DND-41 (cell line): ENCODE measurements around the gene WAC.

Experiments used
- ATAC-seq: fragments of 200-7000 bp; cut with Tn5 transposase; 3 replicates; pipeline ENCODE4 v1.9.1; 2021; ENCODE audit warnings: low read depth; ENCODE audit not compliant: insufficient read depth
- DNase-seq: peaks from one replicate; pipeline ENCODE4 v3.0.0-alpha.2; 2020
- H2AFZ ChIP-seq: 2 replicates; pipeline ENCODE4 v1.6.0; 2012; ENCODE audit warnings: low read depth, low read length
- H3K27ac ChIP-seq: 2 replicates; pipeline ENCODE4 v1.5.1; 2012; ENCODE audit warnings: low read length, inconsistent platforms
- H3K27me3 ChIP-seq: fragments of 200-600 bp; sonication (generic); 2 replicates; pipeline ENCODE4 v1.6.0; 2012; ENCODE audit warnings: low read length, mild to moderate bottlenecking, inconsistent platforms; ENCODE audit not compliant: insufficient read depth, poor library complexity
- H3K36me3 ChIP-seq: 2 replicates; pipeline ENCODE4 v1.5.1; 2012; ENCODE audit warnings: low read length, inconsistent platforms; ENCODE audit not compliant: insufficient read depth
- H3K4me1 ChIP-seq: 2 replicates; pipeline ENCODE4 v1.5.1; 2012; ENCODE audit warnings: mild to moderate bottlenecking, low read length; ENCODE audit not compliant: insufficient read depth
- H3K4me2 ChIP-seq: 2 replicates; pipeline ENCODE4 v1.6.0; 2012; ENCODE audit warnings: mild to moderate bottlenecking, moderate library complexity, low read length, inconsistent platforms; ENCODE audit not compliant: insufficient read depth
- H3K4me3 ChIP-seq, 2 experiments: fragments of 200-600 bp in 1 of 2; shearing (Covaris generic) in 1 of 2; 2 replicates each; pipeline ENCODE4 v1.5.1; 2012 to 2016; ENCODE audit warnings: inconsistent platforms in 2 of 2, low read length in 2 of 2, mild to moderate bottlenecking in 2 of 2, low read depth in 1 of 2, moderate library complexity in 1 of 2
- H3K79me2 ChIP-seq: 2 replicates; pipeline ENCODE4 v1.6.0; 2012; ENCODE audit warnings: low read length, inconsistent platforms; ENCODE audit not compliant: insufficient read depth
- H3K9ac ChIP-seq: 2 replicates; pipeline ENCODE4 v1.6.0; 2012; ENCODE audit warnings: low read depth, mild to moderate bottlenecking, inconsistent platforms, low read length, moderate library complexity
- H3K9me3 ChIP-seq: 2 replicates; pipeline ENCODE4 v1.5.1; 2012; ENCODE audit warnings: low read length, moderate library complexity, mild to moderate bottlenecking, inconsistent platforms; ENCODE audit not compliant: insufficient read depth, severe bottlenecking
- H4K20me1 ChIP-seq: 2 replicates; pipeline ENCODE4 v1.6.0; 2012; ENCODE audit warnings: low read length; ENCODE audit not compliant: insufficient read depth
- EZH2 ChIP-seq: IDR thresholded peaks from 3 replicates; pipeline ENCODE4 v1.6.1; 2012; ENCODE audit warnings: borderline replicate concordance, low read depth, mild to moderate bottlenecking, moderate library complexity, low read length, inconsistent platforms; ENCODE audit not compliant: severe bottlenecking
- TF ChIP-seq, protein P1 (sequence below): IDR thresholded peaks from 2 replicates; pipeline ENCODE4 v1.5.1; 2012; ENCODE audit warnings: borderline replicate concordance, low read length, moderate library complexity, mild to moderate bottlenecking; ENCODE audit not compliant: poor library complexity, severe bottlenecking; ENCODE audit errors: extremely low read depth

The WAC gene

GRCh38 chr10:28533571-28534304 lies 820 bp downstream of the WAC start:
- H3K9ac ChIP-seq = peak overlapping the region; percentile 97
- peaks cover 47% of the 10 kb centered on the region for H4K20me1 ChIP-seq
- H3K4me1 ChIP-seq = peaks cover 56% of the 10 kb centered on the region
- H3K27ac ChIP-seq = peak overlapping the region; percentile 91
- ATAC-seq (peak; percentile 28), DNase-seq (peak; percentile 74)
- H3K79me2 ChIP-seq = peaks cover 77% of the 10 kb centered on the region
- peaks cover 52% of the 10 kb centered on the region for H3K36me3 ChIP-seq
- TF ChIP-seq EZH2 = no peak
- peak overlapping the region; percentile 70 for H2AFZ ChIP-seq
- H3K4me3 ChIP-seq = peak overlapping the region; percentile 90 to 100
- H3K9me3 ChIP-seq = no peaks in the 10 kb centered on the region
- H3K4me2 ChIP-seq = peak overlapping the region; percentile 78
- H3K27me3 ChIP-seq = no peaks in the 10 kb centered on the region

DNA sequence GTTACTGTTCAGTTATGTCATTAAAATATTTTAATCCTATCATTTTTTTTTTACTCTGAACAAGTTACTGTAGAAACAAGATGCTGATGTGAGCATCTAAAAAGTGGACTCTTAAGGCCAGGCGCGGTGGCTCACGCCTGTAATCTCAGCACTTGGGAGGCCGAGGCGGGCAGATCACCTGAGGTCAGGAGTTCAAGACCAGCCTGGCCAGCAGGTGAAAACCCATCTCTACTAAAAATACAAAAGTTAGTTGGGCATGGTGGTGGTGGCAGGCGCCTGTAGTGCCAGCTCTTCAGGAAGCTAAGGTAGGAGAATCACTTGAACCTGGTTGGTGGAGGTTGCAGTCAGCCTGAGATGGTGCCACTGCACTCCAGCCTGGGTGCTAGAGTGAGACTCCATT lies 2.9 kb downstream of the WAC start:
- Histone ChIP-seq H4K20me1 (peaks cover 56% of the 10 kb centered on the region), H3K27ac (no peak overlapping the region), H3K27me3 (no peaks in the 10 kb centered on the region), H3K79me2 (peaks cover 94% of the 10 kb centered on the region), H3K4me2 (peak overlapping the region; percentile 78), H3K4me3 (peak overlapping the region in 1 of 2 experiments; percentile 34; a peak in 1 of 4 replicates), H3K4me1 (peaks cover 56% of the 10 kb centered on the region), H3K9me3 (no peaks in the 10 kb centered on the region), H2AFZ (no peak overlapping the region), H3K9ac (peak overlapping the region; percentile 32), H3K36me3 (peaks cover 70% of the 10 kb centered on the region)
- TF ChIP-seq, protein P1, sequence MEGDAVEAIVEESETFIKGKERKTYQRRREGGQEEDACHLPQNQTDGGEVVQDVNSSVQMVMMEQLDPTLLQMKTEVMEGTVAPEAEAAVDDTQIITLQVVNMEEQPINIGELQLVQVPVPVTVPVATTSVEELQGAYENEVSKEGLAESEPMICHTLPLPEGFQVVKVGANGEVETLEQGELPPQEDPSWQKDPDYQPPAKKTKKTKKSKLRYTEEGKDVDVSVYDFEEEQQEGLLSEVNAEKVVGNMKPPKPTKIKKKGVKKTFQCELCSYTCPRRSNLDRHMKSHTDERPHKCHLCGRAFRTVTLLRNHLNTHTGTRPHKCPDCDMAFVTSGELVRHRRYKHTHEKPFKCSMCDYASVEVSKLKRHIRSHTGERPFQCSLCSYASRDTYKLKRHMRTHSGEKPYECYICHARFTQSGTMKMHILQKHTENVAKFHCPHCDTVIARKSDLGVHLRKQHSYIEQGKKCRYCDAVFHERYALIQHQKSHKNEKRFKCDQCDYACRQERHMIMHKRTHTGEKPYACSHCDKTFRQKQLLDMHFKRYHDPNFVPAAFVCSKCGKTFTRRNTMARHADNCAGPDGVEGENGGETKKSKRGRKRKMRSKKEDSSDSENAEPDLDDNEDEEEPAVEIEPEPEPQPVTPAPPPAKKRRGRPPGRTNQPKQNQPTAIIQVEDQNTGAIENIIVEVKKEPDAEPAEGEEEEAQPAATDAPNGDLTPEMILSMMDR = no peak
- TF ChIP-seq EZH2 = no peak
- no peak for ATAC-seq
- DNase-seq = no peak

DNA sequence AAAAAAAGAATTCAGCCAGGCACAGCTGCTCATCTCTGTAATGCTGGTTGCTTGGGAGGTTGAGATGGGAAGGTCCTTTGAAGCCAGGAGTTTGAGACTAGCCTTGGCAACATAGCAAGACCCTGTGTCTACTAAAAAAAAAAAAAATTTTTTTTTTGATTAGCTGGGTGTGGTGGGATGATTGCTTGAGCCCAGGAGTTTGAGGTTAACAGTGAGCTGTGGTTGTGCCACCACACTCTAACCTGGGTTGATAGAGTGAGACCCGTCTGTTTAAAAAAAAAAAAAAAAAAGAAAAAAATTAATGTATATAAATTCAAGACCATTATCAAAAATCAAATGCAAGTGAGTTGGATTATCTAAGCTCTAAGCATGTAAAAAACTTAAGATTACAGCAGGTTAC lies 5.7 kb downstream of the WAC start:
- DNase-seq = no peak
- H3K9ac ChIP-seq = no peak overlapping the region
- no peak overlapping the region for H3K27ac ChIP-seq
- H3K27me3 ChIP-seq = no peaks in the 10 kb centered on the region
- TF ChIP-seq, protein P1 = no peak
- no peak for TF ChIP-seq EZH2
- ATAC-seq = peak; percentile 35; the same call in 1 of the 3 replicates
- no peaks in the 10 kb centered on the region for H3K9me3 ChIP-seq
- no peak overlapping the region for H3K4me3 ChIP-seq
- H3K36me3 ChIP-seq = peaks cover 98% of the 10 kb centered on the region
- H2AFZ ChIP-seq = no peak overlapping the region
- peaks cover 43% of the 10 kb centered on the region for H3K4me1 ChIP-seq
- H3K4me2 ChIP-seq = no peak overlapping the region
- peaks cover 100% of the 10 kb centered on the region for H3K79me2 ChIP-seq
- H4K20me1 ChIP-seq = peaks cover 79% of the 10 kb centered on the region

DNA sequence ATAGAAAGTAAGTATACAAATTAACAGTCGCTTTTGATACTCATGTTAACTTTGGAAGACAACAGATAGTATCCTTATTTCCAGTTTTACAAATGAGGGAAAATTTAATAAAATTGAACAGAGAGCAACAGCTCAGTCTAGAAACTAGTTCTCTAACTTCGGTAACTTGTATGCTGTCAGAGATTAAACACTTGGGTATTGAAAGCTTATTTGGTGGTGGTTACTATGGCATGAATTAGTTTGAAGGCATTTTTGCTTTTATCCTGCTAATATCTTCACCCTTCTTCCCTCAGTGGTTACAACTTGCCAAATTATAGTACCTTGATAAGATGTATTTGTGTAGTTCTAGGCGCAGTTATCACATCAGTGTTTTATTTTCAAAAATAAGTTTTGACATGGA lies 7.2 kb downstream of the WAC start:
- Histone ChIP-seq H2AFZ (no peak overlapping the region), H4K20me1 (peaks cover 83% of the 10 kb centered on the region), H3K4me2 (no peak overlapping the region), H3K27ac (no peak overlapping the region), H3K4me3 (no peak overlapping the region), H3K79me2 (peaks cover 100% of the 10 kb centered on the region), H3K4me1 (peaks cover 34% of the 10 kb centered on the region), H3K9me3 (no peaks in the 10 kb centered on the region), H3K9ac (no peak overlapping the region), H3K36me3 (peaks cover 98% of the 10 kb centered on the region), H3K27me3 (no peaks in the 10 kb centered on the region)
- DNase-seq (no peak), ATAC-seq (no peak)
- TF ChIP-seq, protein P1 = no peak
- TF ChIP-seq EZH2 = no peak
